GM18868 (cell line): ENCODE data around the gene TIE1.

ENCODE experiments used
- ATAC-seq: cut with Tn5 transposase; IDR thresholded peaks from one replicate; pipeline ENCODE4 v1.9.1; 2021; ENCODE audit warnings: mild to moderate bottlenecking, moderate library complexity; ENCODE audit not compliant: unreplicated experiment

The TIE1 gene

DNA sequence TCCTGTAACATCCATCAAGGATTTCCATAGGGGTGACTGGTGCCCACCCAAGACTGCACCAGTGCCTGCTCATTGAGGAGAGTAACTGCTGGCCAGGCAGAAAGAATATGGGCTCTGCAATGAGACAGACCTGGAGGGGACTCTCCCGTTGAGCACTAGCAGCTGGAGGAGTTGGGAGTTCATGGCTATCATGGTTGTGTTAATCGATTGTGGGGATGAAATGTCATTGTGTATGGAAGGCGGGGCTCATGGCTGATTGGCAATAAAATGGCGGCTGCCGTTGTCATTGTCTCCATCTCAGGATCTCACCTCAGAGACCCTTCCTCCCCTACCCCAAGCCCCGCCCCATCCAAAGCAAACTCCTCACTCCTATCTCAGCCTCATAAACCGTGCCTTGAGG is 27.1 kb upstream of the TIE1 start:
- ATAC-seq = no peak

DNA sequence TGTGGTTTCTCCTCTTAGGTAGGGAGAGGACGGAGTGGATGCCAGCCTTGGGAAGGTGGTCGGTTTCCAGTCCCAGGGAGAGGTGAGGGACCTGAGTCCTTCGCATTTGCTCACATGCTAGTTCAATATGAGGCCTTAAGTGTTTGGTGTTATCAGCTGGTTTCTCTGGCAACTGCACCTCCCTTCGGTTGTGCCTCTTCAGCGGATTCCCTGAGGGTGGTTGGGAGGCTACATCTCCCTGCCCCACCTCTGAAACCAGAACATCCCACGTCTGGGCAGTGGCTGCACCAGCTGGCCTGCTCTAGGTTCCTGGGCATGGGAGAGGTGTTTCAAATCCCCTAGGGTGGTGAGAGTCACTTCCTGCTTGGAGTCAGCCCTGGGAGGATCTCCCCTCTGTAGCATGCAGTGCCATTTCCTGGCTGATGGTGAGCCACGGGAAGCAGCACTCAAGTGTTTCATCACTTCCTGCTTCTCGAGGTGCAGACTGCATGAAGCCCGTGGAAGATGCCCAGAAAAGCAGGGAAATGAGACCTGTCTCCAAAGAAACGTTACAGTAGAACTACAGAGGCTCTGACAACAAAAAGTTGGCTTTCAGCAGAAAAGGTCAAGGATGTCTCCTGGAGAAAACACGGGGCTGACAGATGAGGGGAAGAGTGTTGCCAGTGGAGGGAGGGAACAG is 26.5 kb upstream of the TIE1 start:
- no peak for ATAC-seq

- no peak for ATAC-seq
Measured at GRCh38 chr1:43274804-43275180, 26.0 kb upstream of the TIE1 start.

DNA sequence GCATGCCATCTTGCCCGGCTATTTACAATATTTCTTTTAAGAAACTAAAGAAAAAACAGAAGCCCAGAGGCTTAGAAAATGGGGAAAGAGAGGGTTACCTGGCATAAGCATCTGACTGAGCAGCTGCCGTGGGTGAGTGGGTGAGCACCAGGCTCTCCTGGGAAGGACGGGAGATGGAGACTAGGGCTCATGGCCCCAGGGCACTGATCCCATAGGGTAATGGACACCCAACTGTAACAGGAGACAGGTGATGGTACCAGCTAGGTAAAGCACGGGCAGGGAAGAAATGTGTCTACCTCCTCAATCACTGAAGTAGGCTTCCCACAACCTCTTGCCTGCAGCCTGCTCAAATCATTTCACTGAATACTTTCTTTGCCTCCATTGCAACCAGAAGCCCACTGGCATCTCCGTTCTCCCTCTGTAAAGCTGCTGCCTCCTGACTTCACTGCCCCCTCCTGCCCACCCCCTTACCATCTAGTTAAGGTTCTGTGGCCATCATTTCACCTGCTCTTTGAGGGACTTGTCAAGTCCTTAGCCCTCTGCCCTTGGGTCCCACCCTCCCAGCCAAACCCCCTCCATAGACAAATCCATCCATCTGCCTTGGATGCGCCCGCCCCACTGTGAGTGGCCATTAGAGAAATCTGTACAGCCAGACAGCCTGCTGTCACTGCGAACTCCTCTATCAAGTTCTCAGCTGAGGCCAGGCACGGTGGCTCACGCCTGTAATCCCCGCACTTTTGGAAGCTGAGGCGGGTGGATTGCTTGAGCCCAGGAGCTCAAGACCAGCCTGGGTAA is 24.8 kb upstream of the TIE1 start:
- ATAC-seq = no peak

GRCh38 chr1:43276673-43277072 is 24.1 kb upstream of the TIE1 start:
- no peak for ATAC-seq

GRCh38 chr1:43277116-43277876 is 23.5 kb upstream of the TIE1 start:
- ATAC-seq = no peak

GRCh38 chr1:43279161-43279560 is 21.6 kb upstream of the TIE1 start:
- ATAC-seq = no peak

- no peak for ATAC-seq
Measured at GRCh38 chr1:43279666-43280065, 21.1 kb upstream of the TIE1 start.

GRCh38 chr1:43280692-43281091 is 20.1 kb upstream of the TIE1 start:
- ATAC-seq = no peak

GRCh38 chr1:43282220-43283195 is 18.3 kb upstream of the TIE1 start:
- no peak for ATAC-seq

DNA sequence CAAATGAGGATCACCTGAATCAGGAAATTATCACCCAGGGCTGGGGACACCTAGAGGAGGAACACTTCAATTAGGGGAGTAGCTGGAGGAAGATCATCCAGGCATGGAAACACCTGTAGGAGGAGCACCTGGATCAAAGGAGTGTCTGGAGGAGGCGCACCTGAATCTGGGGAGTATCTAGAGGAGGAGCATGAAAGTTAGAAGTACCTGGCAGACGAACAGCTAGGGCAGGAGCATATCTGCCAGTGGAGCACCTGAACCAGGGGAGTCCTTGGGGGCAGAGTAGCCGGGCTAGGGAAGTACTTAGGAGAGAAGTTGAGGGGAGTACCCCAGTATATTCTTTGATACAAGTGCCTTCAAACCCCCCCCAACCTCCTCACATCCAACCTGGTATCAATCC is 16.7 kb upstream of the TIE1 start:
- ATAC-seq = no peak

DNA sequence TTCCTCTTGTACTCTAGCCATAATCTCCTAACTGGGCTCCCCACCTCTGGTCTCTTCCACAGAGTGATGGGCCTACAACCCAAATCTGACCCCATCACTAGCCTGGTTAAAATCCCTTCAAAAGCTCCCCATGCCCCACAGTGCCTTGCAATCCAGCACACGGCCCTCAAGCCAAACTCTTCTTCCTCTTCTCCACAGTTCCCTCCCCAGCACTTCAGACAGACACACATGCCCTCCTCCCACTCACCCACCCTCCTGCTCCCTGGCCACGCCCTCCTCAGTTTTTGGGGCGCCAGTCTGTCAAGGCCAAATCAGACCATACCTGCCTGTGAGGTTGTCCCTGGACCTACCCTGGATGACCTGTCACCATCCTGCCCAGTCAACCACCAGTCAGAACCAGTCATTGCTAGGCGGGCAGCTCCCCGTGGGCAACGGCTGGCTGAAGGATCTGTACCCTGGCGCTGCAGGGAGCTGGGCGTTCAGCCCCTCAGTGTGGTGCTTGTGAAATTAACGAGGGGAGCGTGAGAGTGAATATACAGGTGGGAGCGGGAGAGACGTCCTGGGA is 16.2 kb upstream of the TIE1 start:
- no peak for ATAC-seq

- no peak for ATAC-seq
Measured at GRCh38 chr1:43285269-43285990, 15.4 kb upstream of the TIE1 start, which contains the start of gene C1orf210. Gene C1orf210 (minus strand): TSS chr1:43285581. CDS start chr1:43283270, 2,311 bp downstream.

DNA sequence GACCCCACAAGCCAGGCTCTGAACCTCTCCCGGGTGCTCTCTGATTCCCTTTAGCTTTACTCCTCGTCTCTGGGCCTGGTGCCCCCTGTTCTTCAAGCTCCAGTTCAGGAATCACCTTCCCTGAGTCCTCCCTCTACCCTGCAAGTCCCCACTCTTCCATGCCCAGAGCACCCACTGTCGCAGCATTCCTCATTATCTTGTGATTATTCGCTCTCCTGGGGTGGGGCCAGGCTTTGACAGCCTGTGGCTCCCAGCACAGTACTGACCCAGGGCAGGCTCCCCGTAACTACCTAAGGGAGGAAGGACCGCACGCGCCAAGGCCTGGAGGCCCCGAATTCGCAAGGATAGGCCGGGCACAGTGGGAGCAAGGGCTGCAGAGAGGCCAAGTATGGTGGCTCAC is 14.7 kb upstream of the TIE1 start:
- ATAC-seq = no peak

- no peak for ATAC-seq
Measured at GRCh38 chr1:43286533-43286932, 14.2 kb upstream of the TIE1 start.

- no peak for ATAC-seq
Measured at GRCh38 chr1:43288058-43288784, 12.6 kb upstream of the TIE1 start.

- no peak for ATAC-seq
Measured at GRCh38 chr1:43288785-43289706, 11.7 kb upstream of the TIE1 start.

DNA sequence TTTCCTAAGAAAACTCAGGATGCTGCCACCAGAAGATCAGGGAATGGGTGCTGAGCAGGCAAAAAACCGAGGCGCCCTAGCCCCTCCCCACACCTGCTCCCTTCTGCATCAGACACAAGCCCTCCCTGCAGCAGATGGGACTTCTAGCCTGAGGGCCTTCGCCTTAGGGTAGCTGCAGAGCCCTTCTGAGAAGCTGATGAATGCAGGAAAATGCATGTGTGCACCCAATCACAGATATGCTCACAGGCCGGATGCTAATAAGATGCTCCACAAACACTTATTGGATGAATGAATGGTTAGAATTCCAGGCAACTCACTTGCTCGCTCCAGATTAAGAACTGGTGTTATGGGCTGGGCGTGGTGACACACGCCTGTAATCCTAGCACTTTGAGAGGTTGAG is 8.6 kb upstream of the TIE1 start:
- ATAC-seq = no peak
